GM12874 (cell line): Measurements from ENCODE around the gene MID1.

Source experiments
- TF ChIP-seq, protein P1 (sequence below): IDR thresholded peaks from 2 replicates; pipeline ENCODE4 v1.5.1; 2011; ENCODE audit warnings: low read depth, mild to moderate bottlenecking, control low read depth, low read length, moderate library complexity; ENCODE audit not compliant: insufficient read depth

MID1 gene

DNA sequence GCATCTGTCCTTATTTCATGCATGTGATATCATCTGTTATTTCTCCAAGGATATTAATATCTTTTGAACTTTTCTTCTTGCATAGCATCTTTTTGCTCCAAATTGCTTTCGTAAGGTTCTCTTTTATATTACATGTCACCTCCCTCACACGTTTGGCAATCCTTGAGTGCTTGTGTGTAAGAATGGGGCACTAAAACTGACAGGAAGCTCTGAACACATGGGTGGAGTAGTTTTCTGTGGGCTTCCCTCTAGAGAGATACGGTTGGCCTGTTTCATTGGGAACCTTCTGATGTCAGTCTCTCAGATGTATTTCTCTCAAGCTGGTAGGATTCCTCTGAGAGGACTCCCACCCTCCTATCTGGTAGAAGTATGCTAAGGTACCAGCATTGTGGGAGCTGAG lies 223.0 kb downstream of the MID1 start:
- TF ChIP-seq, protein P1, sequence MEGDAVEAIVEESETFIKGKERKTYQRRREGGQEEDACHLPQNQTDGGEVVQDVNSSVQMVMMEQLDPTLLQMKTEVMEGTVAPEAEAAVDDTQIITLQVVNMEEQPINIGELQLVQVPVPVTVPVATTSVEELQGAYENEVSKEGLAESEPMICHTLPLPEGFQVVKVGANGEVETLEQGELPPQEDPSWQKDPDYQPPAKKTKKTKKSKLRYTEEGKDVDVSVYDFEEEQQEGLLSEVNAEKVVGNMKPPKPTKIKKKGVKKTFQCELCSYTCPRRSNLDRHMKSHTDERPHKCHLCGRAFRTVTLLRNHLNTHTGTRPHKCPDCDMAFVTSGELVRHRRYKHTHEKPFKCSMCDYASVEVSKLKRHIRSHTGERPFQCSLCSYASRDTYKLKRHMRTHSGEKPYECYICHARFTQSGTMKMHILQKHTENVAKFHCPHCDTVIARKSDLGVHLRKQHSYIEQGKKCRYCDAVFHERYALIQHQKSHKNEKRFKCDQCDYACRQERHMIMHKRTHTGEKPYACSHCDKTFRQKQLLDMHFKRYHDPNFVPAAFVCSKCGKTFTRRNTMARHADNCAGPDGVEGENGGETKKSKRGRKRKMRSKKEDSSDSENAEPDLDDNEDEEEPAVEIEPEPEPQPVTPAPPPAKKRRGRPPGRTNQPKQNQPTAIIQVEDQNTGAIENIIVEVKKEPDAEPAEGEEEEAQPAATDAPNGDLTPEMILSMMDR = no peak

DNA sequence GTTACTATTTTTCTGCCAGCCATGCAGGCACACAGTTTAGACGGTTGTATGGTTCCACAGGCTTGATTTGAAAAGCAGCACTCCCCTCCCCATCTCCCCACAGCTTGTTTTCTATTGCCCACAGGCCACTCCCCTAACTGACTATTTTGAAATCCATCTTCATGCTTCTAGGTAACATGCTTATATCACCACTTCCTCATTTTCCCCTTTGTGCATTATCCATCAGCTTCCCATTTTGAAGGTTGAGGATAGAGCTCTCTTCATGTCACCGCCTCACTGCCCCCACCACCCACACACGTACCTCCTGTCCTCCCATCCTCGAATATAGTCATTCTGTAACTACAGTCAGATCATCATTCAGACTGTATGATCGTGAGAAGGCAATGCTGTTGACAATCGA lies 224.7 kb downstream of the MID1 start:
- TF ChIP-seq, protein P1 = no peak
